ENCODE data around the gene CDC25C. TPM values are rescaled to one million over a fixed set of nuclear protein-coding genes. Genes with fewer than 3 reads are reported as not detected.

Gene CDC25C
- total and polyA plus RNA-seq, 2 experiments from 2014 or later: 2.9 to 4.5 TPM

- Histone ChIP-seq H3K79me2 (ENCODE audit: insufficient read depth) (no peaks in the 10 kb centered on the region), H2AFZ (no peak overlapping the region), H3K27ac (no peak overlapping the region), H3F3A (ENCODE audit: insufficient read depth) (no peaks in the 10 kb centered on the region), H3K9me3 (ENCODE audit: low read depth) (no peaks in the 10 kb centered on the region), H3K4me3 (no peak overlapping the region), H3K9ac (no peak overlapping the region), H3K36me3 (ENCODE audit: low read depth) (no peaks in the 10 kb centered on the region), H3K4me1 (ENCODE audit: insufficient read depth) (no peaks in the 10 kb centered on the region), H3K9me2 (ENCODE audit: insufficient read depth) (no peaks in the 10 kb centered on the region), H4K20me1 (ENCODE audit: insufficient read depth) (no peaks in the 10 kb centered on the region), H3K4me2 (ENCODE audit: unreplicated experiment) (no peak overlapping the region), H3K27me3 (replicated peaks; ENCODE audit: insufficient read depth) (peaks cover 24% of the 10 kb centered on the region)
- in situ Hi-C loops (cut with MboI): no loop called here
- DNase-seq: no peak
- TF ChIP-seq EZH2 (IDR thresholded peaks at IDR 0.05; ENCODE audit: insufficient read depth, poor library complexity, severe bottlenecking) (no peak), EZH2phosphoT487 (IDR thresholded peaks at IDR 0.05; ENCODE audit: insufficient read depth, low read depth) (no peak)
- 67 to 74% methylated on average over 5 of the region's 5 CpGs for WGBS, 2 experiments (ENCODE audit: low coverage in 1 of 2, low lambda C conversion rate in 2 of 2, missing lambda C conversion rate in 2 of 2)
These were observed 60.3 kb downstream of the CDC25C start for GRCh38 chr5:138271281-138271680.

- in situ Hi-C loops (cut with MboI): no loop called here
- H3K36me3 ChIP-seq (ENCODE audit: low read depth): no peaks in the 10 kb centered on the region
- no peak for DNase-seq
- no peak overlapping the region for H2AFZ ChIP-seq
- TF ChIP-seq EZH2phosphoT487 (IDR thresholded peaks at IDR 0.05; ENCODE audit: insufficient read depth, low read depth) (no peak), EZH2 (IDR thresholded peaks at IDR 0.05; ENCODE audit: insufficient read depth, poor library complexity, severe bottlenecking) (no peak)
- no peaks in the 10 kb centered on the region for H3K79me2 ChIP-seq (ENCODE audit: insufficient read depth)
- H3K4me1 ChIP-seq (ENCODE audit: insufficient read depth): no peaks in the 10 kb centered on the region
- WGBS, 2 experiments (ENCODE audit: low coverage in 1 of 2, low lambda C conversion rate in 2 of 2, missing lambda C conversion rate in 2 of 2): 75 to 76% methylated on average over 8 of the region's 8 CpGs
- no peaks in the 10 kb centered on the region for H3F3A ChIP-seq (ENCODE audit: insufficient read depth)
- H3K27me3 ChIP-seq (replicated peaks; ENCODE audit: insufficient read depth): peaks cover 9% of the 10 kb centered on the region; the same call in 1 of the 2 replicates
- no peaks in the 10 kb centered on the region for H4K20me1 ChIP-seq (ENCODE audit: insufficient read depth)
- no peak overlapping the region for H3K4me2 ChIP-seq (ENCODE audit: unreplicated experiment)
- no peaks in the 10 kb centered on the region for H3K9me3 ChIP-seq (ENCODE audit: low read depth)
- no peak overlapping the region for H3K27ac ChIP-seq
- no peak overlapping the region for H3K9ac ChIP-seq
- no peaks in the 10 kb centered on the region for H3K9me2 ChIP-seq (ENCODE audit: insufficient read depth)
- H3K4me3 ChIP-seq: no peak overlapping the region
These were observed 67.4 kb downstream of the CDC25C start for GRCh38 chr5:138264183-138264582.

GRCh38 chr5:138263581-138263980, 68.0 kb downstream of the CDC25C start:
- TF ChIP-seq EZH2phosphoT487 (IDR thresholded peaks at IDR 0.05; ENCODE audit: insufficient read depth, low read depth): no peak
- no peaks in the 10 kb centered on the region for H3K36me3 ChIP-seq (ENCODE audit: low read depth)
- no peak overlapping the region for H3K4me3 ChIP-seq
- no peak overlapping the region for H3K9ac ChIP-seq
- in situ Hi-C loops (cut with MboI): no loop called here
- no peaks in the 10 kb centered on the region for H3F3A ChIP-seq (ENCODE audit: insufficient read depth)
- H3K79me2 ChIP-seq (ENCODE audit: insufficient read depth): no peaks in the 10 kb centered on the region
- H3K27me3 ChIP-seq (replicated peaks; ENCODE audit: insufficient read depth): peaks cover 9% of the 10 kb centered on the region; the same call in 1 of the 2 replicates
- no peaks in the 10 kb centered on the region for H3K4me1 ChIP-seq (ENCODE audit: insufficient read depth)
- no peak overlapping the region for H3K27ac ChIP-seq
- DNase-seq: no peak
- H3K9me3 ChIP-seq (ENCODE audit: low read depth): no peaks in the 10 kb centered on the region
- no peaks in the 10 kb centered on the region for H3K9me2 ChIP-seq (ENCODE audit: insufficient read depth)
- H2AFZ ChIP-seq: no peak overlapping the region
- no peak overlapping the region for H3K4me2 ChIP-seq (ENCODE audit: unreplicated experiment)
- WGBS, 2 experiments (ENCODE audit: low coverage in 1 of 2, low lambda C conversion rate in 2 of 2, missing lambda C conversion rate in 2 of 2): 58 to 63% methylated on average over 3 of the region's 3 CpGs
- no peaks in the 10 kb centered on the region for H4K20me1 ChIP-seq (ENCODE audit: insufficient read depth)

- Histone ChIP-seq H3K9me3 (ENCODE audit: low read depth) (no peaks in the 10 kb centered on the region), H3K9me2 (ENCODE audit: insufficient read depth) (no peaks in the 10 kb centered on the region), H3K4me3 (no peak overlapping the region), H3K9ac (no peak overlapping the region), H3K4me1 (ENCODE audit: insufficient read depth) (no peaks in the 10 kb centered on the region), H3K79me2 (ENCODE audit: insufficient read depth) (no peaks in the 10 kb centered on the region), H3K27ac (no peak overlapping the region), H3K4me2 (ENCODE audit: unreplicated experiment) (no peak overlapping the region), H3K27me3 (replicated peaks; ENCODE audit: insufficient read depth) (peaks cover 12% of the 10 kb centered on the region), H4K20me1 (ENCODE audit: insufficient read depth) (no peaks in the 10 kb centered on the region), H2AFZ (no peak overlapping the region), H3F3A (ENCODE audit: insufficient read depth) (no peaks in the 10 kb centered on the region), H3K36me3 (ENCODE audit: low read depth) (no peaks in the 10 kb centered on the region)
- peak; percentile 59 for DNase-seq
- WGBS, 2 experiments (ENCODE audit: low coverage in 1 of 2, low lambda C conversion rate in 2 of 2, missing lambda C conversion rate in 2 of 2): 38 to 43% methylated on average over 4 of the region's 4 CpGs
- in situ Hi-C loops (cut with MboI): no loop called here
- no peak for TF ChIP-seq EZH2phosphoT487 (IDR thresholded peaks at IDR 0.05; ENCODE audit: insufficient read depth, low read depth)
These were observed 72.8 kb downstream of the CDC25C start for GRCh38 chr5:138258704-138259292.

GRCh38 chr5:138257583-138257982, 74.0 kb downstream of the CDC25C start:
- no peaks in the 10 kb centered on the region for H3K4me1 ChIP-seq (ENCODE audit: insufficient read depth)
- no peaks in the 10 kb centered on the region for H3K9me3 ChIP-seq (ENCODE audit: low read depth)
- H3K9ac ChIP-seq: no peak overlapping the region
- no peak overlapping the region for H3K4me2 ChIP-seq (ENCODE audit: unreplicated experiment)
- H2AFZ ChIP-seq: no peak overlapping the region
- TF ChIP-seq EZH2phosphoT487 (IDR thresholded peaks at IDR 0.05; ENCODE audit: insufficient read depth, low read depth) (no peak), EZH2 (IDR thresholded peaks at IDR 0.05; ENCODE audit: insufficient read depth, poor library complexity, severe bottlenecking) (no peak)
- H3K27me3 ChIP-seq (replicated peaks; ENCODE audit: insufficient read depth): peaks cover 24% of the 10 kb centered on the region
- DNase-seq: no peak
- H3K27ac ChIP-seq: no peak overlapping the region
- H3K4me3 ChIP-seq: no peak overlapping the region
- no peaks in the 10 kb centered on the region for H4K20me1 ChIP-seq (ENCODE audit: insufficient read depth)
- H3K9me2 ChIP-seq (ENCODE audit: insufficient read depth): no peaks in the 10 kb centered on the region
- H3F3A ChIP-seq (ENCODE audit: insufficient read depth): no peaks in the 10 kb centered on the region
- no peaks in the 10 kb centered on the region for H3K36me3 ChIP-seq (ENCODE audit: low read depth)
- H3K79me2 ChIP-seq (ENCODE audit: insufficient read depth): no peaks in the 10 kb centered on the region
- in situ Hi-C loops (cut with MboI): no loop called here
- WGBS, 2 experiments (ENCODE audit: low coverage in 1 of 2, low lambda C conversion rate in 2 of 2, missing lambda C conversion rate in 2 of 2): 55 to 58% methylated on average over 29 of the region's 29 CpGs

Data from GM23248 (cell line).